Measurements from ENCODE around the gene TECPR2. TPM values are rescaled to one million over a fixed set of nuclear protein-coding genes. Genes with fewer than 3 reads are reported as not detected.

The TECPR2 gene
- total RNA-seq, 4 donors from 2014 or later, result 28.7 to 54.8 (median 36.6) TPM

GRCh38 chr14:102505000-102505619 lies 142.4 kb downstream of the TECPR2 start:
- Histone ChIP-seq H3K9me3 (no peaks in the 10 kb centered on the region), H3K27me3 (no peaks in the 10 kb centered on the region), H3K27ac (replicated peaks in 1 of 4) (peak overlapping the region in 3 of 4 donors; percentile 43 to 66 (median 53)), H3K4me3 (no peak overlapping the region), H3K4me1 (peaks cover 21 to 47% (median 32%) of the 10 kb centered on the region in 4 donors), H3K36me3 (peaks cover 11 to 35% (median 26%) of the 10 kb centered on the region in 4 donors)
- TF ChIP-seq POLR2A (IDR thresholded peaks at IDR 0.05; ENCODE audit: low read depth), result no peak
- no peak for TF ChIP-seq EP300 (IDR thresholded peaks at IDR 0.05)
- TF ChIP-seq POLR2AphosphoS5 (IDR thresholded peaks at IDR 0.05), result no peak
- no peak for TF ChIP-seq CTCF (IDR thresholded peaks at IDR 0.05)
- intact Hi-C loops (cut with DNase I), result no loop called here
- WGBS, result 80% methylated on average over 6 of the region's 7 CpGs
- no peak for DNase-seq (ENCODE audit: extremely low spot score)

GRCh38 chr14:102505775-102506625 lies 143.3 kb downstream of the TECPR2 start:
- Histone ChIP-seq H3K27me3 (no peaks in the 10 kb centered on the region), H3K4me3 (no peak overlapping the region), H3K36me3 (peaks cover 11 to 26% (median 24%) of the 10 kb centered on the region in 4 donors), H3K9me3 (no peaks in the 10 kb centered on the region), H3K4me1 (peaks cover 21 to 47% (median 32%) of the 10 kb centered on the region in 4 donors), H3K27ac (replicated peaks in 1 of 4) (peak overlapping the region in 2 of 4 donors; percentile 53 to 66)
- intact Hi-C loops (cut with DNase I), result no loop called here
- 90% methylated on average over 9 of the region's 19 CpGs for WGBS
- no peak for TF ChIP-seq POLR2A (IDR thresholded peaks at IDR 0.05; ENCODE audit: low read depth)
- TF ChIP-seq POLR2AphosphoS5 (IDR thresholded peaks at IDR 0.05), result no peak
- TF ChIP-seq CTCF (IDR thresholded peaks at IDR 0.05), result no peak
- TF ChIP-seq EP300 (IDR thresholded peaks at IDR 0.05), result no peak
- no peak for DNase-seq (ENCODE audit: extremely low spot score)

GRCh38 chr14:102506626-102506925 lies 143.8 kb downstream of the TECPR2 start:
- no peaks in the 10 kb centered on the region for H3K9me3 ChIP-seq
- no peak for DNase-seq (ENCODE audit: extremely low spot score)
- H3K36me3 ChIP-seq, result peaks cover 11 to 24% (median 24%) of the 10 kb centered on the region in 4 donors
- TF ChIP-seq CTCF (IDR thresholded peaks at IDR 0.05), result no peak
- no peak for TF ChIP-seq POLR2A (IDR thresholded peaks at IDR 0.05; ENCODE audit: low read depth)
- no peak for TF ChIP-seq EP300 (IDR thresholded peaks at IDR 0.05)
- TF ChIP-seq POLR2AphosphoS5 (IDR thresholded peaks at IDR 0.05), result no peak
- H3K27ac ChIP-seq (replicated peaks in 1 of 4), result peak overlapping the region in 1 of 4 donors; percentile 6
- WGBS, result 90% methylated on average over 7 of the region's 11 CpGs
- H3K4me1 ChIP-seq, result peaks cover 20 to 45% (median 30%) of the 10 kb centered on the region in 4 donors
- H3K4me3 ChIP-seq, result no peak overlapping the region
- intact Hi-C loops (cut with DNase I), result no loop called here
- no peaks in the 10 kb centered on the region for H3K27me3 ChIP-seq

GRCh38 chr14:102507081-102507856 lies 144.5 kb downstream of the TECPR2 start:
- peaks cover 20 to 45% (median 30%) of the 10 kb centered on the region in 4 donors for H3K4me1 ChIP-seq
- peak overlapping the region in 3 of 4 donors; percentile 93 to 94 (median 93) for H3K27ac ChIP-seq (replicated peaks in 1 of 4)
- no peak overlapping the region for H3K4me3 ChIP-seq
- H3K27me3 ChIP-seq, result no peaks in the 10 kb centered on the region
- H3K9me3 ChIP-seq, result no peaks in the 10 kb centered on the region
- no peak for TF ChIP-seq CTCF (IDR thresholded peaks at IDR 0.05)
- TF ChIP-seq POLR2A (IDR thresholded peaks at IDR 0.05; ENCODE audit: low read depth), result no peak
- no peak for TF ChIP-seq EP300 (IDR thresholded peaks at IDR 0.05)
- TF ChIP-seq POLR2AphosphoS5 (IDR thresholded peaks at IDR 0.05), result no peak
- intact Hi-C loops (cut with DNase I), result no loop called here
- 79% methylated on average over 24 of the region's 115 CpGs for WGBS
- no peak for DNase-seq (ENCODE audit: extremely low spot score)
- peaks cover 11 to 24% (median 24%) of the 10 kb centered on the region in 4 donors for H3K36me3 ChIP-seq
